Omental fat pad (tissue), 4 donors: Measurements from ENCODE around the gene TXNRD3. TPM values are rescaled to one million over a fixed set of nuclear protein-coding genes. Genes with fewer than 3 reads are reported as not detected.

Source experiments
- ATAC-seq: fragments of 150-250 bp; one replicate; pipeline ENCODE4 v1.9.1; 2016; ENCODE audit warnings: mild to moderate bottlenecking, moderate library complexity; ENCODE audit not compliant: low FRiP score
- DNase-seq: peaks from one replicate; pipeline ENCODE4 v3.0.0-alpha.2; 2019; ENCODE audit warnings: low spot score
- total RNA-seq, 4 donors: library from RNA; depleted of rRNA; stranded (reverse); fragments of >200 nt; gene quantifications; one replicate each; pipeline ENCODE4 v1.1.0, GENCODE V29; 2016
- TF ChIP-seq, protein P1 (sequence below), 3 donors: fragments of 450-650 bp; IDR thresholded peaks; one replicate each; pipeline ENCODE4 v1.5.1; 2016 to 2017; ENCODE audit warnings: antibody characterized with exemption in 3 of 3, mild to moderate bottlenecking in 3 of 3, moderate library complexity in 2 of 3

The TXNRD3 gene
- total RNA-seq: 10 to 100 TPM in 1 of 4 donors, 1 to 10 TPM in 3; 6.4 to 12.5 (median 8.3) TPM

DNA sequence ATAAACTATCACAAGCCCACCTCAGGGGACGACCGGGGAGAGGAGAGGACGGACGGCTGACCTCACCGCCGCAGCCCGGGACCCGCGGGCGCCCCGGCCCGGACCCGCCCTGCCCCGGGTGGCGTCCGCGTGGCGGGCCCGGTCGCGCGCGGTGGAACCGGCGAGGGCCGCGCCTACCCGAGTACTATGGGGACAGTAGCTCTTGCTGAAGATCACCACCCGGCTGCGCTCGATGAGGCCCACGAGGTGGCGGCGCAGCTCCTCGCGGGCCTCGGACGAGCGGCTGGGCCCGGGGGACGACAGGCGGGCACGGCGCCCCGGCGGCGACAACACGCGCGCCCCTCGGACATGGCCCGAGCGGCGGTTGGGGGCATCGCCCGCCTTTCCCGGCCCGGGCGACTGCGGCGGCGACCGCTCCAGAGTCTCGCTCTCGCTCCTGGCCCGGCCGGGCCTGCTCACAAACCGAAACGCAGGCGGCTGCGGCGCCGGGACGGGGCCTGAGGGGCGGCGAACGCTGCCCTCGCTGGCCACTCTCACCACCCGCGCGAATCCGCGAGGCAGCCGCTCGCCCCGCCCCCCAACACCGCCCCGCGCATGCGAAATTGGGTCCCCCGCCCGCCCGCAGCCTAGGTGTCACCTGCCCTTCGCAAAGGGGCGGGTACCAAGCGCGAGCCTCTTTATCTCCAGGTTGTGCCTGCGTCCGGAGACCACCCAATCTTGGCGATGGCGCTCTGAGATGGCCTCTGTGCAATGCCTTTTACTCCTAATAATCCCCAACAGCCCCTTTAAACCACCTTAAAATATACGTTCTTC is at the start of gene TXNRD3:
TXNRD3 (minus strand) TSS at position 554 of the 813 bp plus-strand sequence.
- peak; percentile 96 for ATAC-seq
- TF ChIP-seq, protein P1, sequence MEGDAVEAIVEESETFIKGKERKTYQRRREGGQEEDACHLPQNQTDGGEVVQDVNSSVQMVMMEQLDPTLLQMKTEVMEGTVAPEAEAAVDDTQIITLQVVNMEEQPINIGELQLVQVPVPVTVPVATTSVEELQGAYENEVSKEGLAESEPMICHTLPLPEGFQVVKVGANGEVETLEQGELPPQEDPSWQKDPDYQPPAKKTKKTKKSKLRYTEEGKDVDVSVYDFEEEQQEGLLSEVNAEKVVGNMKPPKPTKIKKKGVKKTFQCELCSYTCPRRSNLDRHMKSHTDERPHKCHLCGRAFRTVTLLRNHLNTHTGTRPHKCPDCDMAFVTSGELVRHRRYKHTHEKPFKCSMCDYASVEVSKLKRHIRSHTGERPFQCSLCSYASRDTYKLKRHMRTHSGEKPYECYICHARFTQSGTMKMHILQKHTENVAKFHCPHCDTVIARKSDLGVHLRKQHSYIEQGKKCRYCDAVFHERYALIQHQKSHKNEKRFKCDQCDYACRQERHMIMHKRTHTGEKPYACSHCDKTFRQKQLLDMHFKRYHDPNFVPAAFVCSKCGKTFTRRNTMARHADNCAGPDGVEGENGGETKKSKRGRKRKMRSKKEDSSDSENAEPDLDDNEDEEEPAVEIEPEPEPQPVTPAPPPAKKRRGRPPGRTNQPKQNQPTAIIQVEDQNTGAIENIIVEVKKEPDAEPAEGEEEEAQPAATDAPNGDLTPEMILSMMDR (IDR thresholded peaks at IDR 0.05): no peak
- DNase-seq: peak; percentile 58

DNA sequence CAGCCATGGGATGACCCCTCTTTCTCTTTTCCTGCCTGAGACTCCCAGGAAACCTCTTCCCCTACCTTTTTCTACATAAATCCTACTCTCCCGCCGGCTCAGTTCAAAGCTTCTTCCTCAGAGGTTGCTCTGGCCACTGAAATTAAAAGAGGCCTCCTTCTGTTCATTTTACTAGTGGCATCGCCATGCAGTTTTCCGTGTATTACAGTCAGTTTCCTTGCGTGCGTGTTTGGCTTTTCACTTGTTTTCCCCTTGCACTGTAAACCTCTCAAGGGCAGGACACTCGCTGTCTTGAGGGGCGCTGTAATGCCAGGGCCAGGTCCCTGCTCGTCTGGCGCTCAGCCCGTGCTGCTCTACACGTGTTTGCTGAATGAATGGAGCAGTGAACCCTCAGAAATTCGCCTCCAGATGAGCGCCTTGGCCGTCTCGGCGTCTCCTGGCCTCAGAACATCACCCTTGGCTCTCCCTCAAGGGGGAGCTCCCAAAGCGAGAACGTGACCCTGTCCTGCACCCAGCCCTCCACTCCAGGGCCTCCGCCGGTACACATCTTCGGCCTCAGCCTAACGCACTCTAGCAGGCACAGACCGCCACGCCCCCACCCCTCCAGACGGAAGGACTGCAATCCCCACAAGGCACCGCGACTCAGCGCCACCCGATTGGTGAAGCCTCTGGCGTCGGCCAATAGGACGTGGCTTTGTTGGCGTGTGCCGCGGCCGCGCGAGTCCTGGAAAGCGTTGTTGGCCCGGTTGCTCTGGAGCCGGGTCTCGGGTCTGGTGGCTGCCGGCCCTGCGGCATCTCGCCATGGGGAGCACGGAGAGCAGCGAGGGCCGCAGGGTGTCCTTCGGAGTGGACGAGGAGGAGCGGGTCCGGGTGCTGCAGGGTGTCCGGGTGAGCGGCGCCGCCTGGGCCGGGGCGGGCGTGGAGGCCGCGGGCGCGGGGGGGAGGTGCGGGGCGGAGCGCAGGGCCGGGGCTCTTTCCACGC is 48.9 kb upstream of the TXNRD3 start, which contains the start of gene CHCHD6:
CHCHD6 (plus strand) TSS at position 729 of the 982 bp plus-strand sequence; CDS start at position 802, 73 bp downstream.
- DNase-seq: peak; percentile 91
- TF ChIP-seq, protein P1 (IDR thresholded peaks at IDR 0.05): no peak

DNA sequence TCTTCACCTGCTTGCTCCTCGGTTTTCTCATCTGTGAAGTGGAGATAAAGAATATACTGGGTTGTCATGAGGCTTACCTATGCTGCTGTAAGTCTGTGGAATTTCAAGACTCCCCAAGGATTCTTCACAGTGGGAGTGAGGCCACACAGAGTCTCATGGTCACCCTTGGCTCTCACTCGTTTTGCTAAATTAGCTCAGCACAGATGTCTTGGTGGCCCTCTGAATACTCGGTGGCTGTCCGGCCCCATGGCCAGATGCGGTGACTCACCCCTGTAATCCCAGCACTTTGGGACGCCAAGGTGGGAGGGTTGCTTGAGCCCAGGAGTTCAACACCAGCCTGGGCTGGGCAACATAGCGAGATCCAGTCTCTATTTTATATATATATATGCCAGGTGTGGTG is 44.1 kb upstream of the TXNRD3 start:
- no peak for DNase-seq
- TF ChIP-seq, protein P1 (IDR thresholded peaks at IDR 0.05): no peak
- no peak for ATAC-seq

More for the DNA sequence above, 48.9 kb upstream of the TXNRD3 start, which contains the start of gene CHCHD6:
- ATAC-seq: peak; percentile 98

DNA sequence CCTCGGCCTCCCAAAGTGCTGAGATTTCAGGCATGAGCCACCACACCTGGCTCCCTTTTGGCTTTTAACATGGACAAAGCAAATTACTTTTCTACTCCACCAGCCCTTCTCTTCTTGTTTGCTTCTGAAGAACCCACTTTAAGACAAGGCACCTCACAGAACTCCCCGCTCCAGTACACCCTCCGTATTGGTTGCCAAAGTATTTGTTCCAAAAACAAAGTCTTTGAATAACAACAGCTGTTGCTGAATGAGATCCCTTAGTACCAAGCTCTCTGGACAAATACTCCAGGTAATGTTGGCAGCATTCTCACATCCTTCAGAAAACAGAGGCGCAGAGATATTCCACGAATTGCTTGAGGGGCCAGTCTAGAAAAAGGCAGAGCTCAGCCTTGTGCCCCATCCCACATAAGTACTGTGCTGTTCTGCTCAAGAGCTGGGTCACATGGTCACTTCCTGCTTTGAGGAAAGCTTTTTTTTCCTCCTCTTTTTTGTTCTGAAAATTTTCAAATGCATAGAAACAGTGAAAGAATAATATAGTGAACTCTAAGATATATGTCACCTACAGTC is 41.9 kb upstream of the TXNRD3 start:
- ATAC-seq: no peak

DNA sequence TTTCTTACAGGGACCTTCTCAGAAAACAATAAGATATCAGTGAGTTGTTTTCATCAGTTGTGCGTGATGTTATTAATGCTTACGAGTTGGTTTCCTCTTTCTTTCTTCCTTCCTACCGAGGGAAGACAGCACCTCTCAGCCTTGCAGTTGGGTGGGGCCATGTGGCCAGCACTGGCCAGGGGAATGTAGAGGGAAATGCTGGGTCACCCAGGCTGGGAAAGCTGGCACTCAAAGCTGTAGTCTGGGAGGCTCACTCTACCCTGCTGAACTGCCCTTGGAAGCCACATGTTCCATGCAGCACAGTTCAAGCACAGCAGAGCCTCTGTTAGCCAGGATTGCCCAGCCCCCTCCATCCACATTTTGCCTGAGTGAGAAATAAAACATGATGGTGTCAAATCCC is 39.0 kb upstream of the TXNRD3 start:
- ATAC-seq: no peak
- TF ChIP-seq, protein P1 (IDR thresholded peaks at IDR 0.05): no peak

More for the DNA sequence above, 41.9 kb upstream of the TXNRD3 start:
- no peak for DNase-seq
- TF ChIP-seq, protein P1 (IDR thresholded peaks at IDR 0.05): no peak

DNA sequence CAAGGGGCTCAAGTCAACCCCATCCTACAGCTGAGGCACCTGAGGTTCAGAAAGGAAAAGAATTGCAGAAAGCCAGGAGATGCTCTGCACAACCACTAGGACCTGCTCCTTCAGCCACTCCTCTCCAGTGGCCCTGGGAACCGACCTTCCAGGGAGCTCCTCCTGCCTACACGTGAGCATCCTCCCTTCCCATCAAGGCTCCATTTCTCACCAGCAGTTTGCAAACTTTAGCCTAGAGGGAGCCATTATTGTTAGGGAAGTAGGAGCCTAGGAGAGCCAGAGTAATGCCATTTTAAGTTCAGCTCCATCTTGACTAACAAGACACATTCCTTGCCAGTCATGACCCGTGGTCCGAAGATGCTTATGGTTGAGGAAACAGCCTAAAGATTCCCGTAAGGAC is 37.9 kb upstream of the TXNRD3 start:
- TF ChIP-seq, protein P1 (IDR thresholded peaks at IDR 0.05): no peak
- ATAC-seq (no peak), DNase-seq (no peak)

More for the DNA sequence above, 39.0 kb upstream of the TXNRD3 start:
- no peak for DNase-seq
